H1 (cell line): ENCODE results near the gene PRMT9. TPM values are rescaled to one million over a fixed set of nuclear protein-coding genes. Genes with fewer than 3 reads are reported as not detected.

Experiments used
- CBX5 ChIP-seq: fragments of 300-800, 300-1000 bp; sonication (generic); IDR thresholded peaks from 2 replicates; pipeline ENCODE4 v1.7.1; 2016; ENCODE audit warnings: antibody characterized with exemption, low read length, low read depth
- CTBP2 ChIP-seq: IDR thresholded peaks from 2 replicates; pipeline ENCODE4 v1.7.0; 2011; ENCODE audit warnings: borderline replicate concordance, mild to moderate bottlenecking, moderate library complexity, mixed read lengths, low read length; ENCODE audit not compliant: insufficient read depth, insufficient read length
- GABPA ChIP-seq: IDR thresholded peaks from 2 replicates; pipeline ENCODE4 v1.6.1; 2011; ENCODE audit warnings: mild to moderate bottlenecking, low read length, moderate library complexity, borderline replicate concordance; ENCODE audit not compliant: insufficient read depth
- MAX ChIP-seq: IDR thresholded peaks from 2 replicates; pipeline ENCODE4 v1.6.1; 2012; ENCODE audit warnings: inconsistent platforms
- RAD21 ChIP-seq, 2 experiments: IDR thresholded peaks in 1 of 2; conservative IDR thresholded peaks in 1 of 2; 2 replicates each; pipeline ENCODE4 v1.6.1; 2011; ENCODE audit warnings: low read depth in 2 of 2, low read length in 2 of 2, improper control_type of control experiment in 1 of 2, inconsistent platforms in 1 of 2, mild to moderate bottlenecking in 1 of 2, moderate library complexity in 1 of 2
- ZNF274 ChIP-seq: IDR thresholded peaks from 2 replicates; pipeline ENCODE4 v1.7.0; 2012; ENCODE audit warnings: low read length, borderline replicate concordance; ENCODE audit errors: extremely low read depth
- polyA plus RNA-seq, 7 experiments: library from polyadenylated mRNA; depleted of rRNA in 3 of 7; stranded (reverse) in 5 of 7; unstranded in 2 of 7; fragments of >200 nt in 5 of 7; fragments of 200-250 nt in 2 of 7; gene quantifications; 1 replicate in 5 of 7; 2 replicates in 1 of 7; 4 replicates in 1 of 7; pipeline versions ENCODE4 v1.2.1 to v1.2.3, GENCODE V29; 2011 to 2013; ENCODE audit warnings: missing spikeins in 2 of 7, mixed read lengths in 2 of 7
- total RNA-seq: library from RNA; stranded (reverse); fragmentation: NEBNext Ultra II Directional; extraction: Animal tissue kit (Norgen Biotek cat#: 25700); gene quantifications from 2 replicates; pipeline ENCODE4 v1.2.1, GENCODE V29; 2021

The PRMT9 gene
- total and polyA plus RNA-seq, 2 of the 8 experiments (the other 6 are each of a cell fraction or from before 2014, with no cell fraction given) = 3.8 to 9.6 TPM

GRCh38 chr4:147605499-147605898, 78.5 kb downstream of the PRMT9 start (continued):
- TF ChIP-seq RAD21 (IDR thresholded peaks at IDR 0.05 in 1 of 2, conservative IDR thresholded peaks at IDR 0.05 in 1 of 2; ENCODE audit: low read depth in 2 of 2, low read length in 2 of 2) (no peak), MAX (no peak), CBX5 (no peak), CTBP2 (no peak), ZNF274 (no peak), GABPA (no peak)
